GM12878 (cell line): ENCODE measurements around the gene FOSB. TPM values are rescaled to one million over a fixed set of nuclear protein-coding genes. Genes with fewer than 3 reads are reported as not detected.

Source experiments
- ATF7 ChIP-seq: fragments of 450-650 bp; IDR thresholded peaks from 2 replicates; pipeline ENCODE4 v1.6.1; 2016; ENCODE audit warnings: low read depth, mild to moderate bottlenecking
- CHD1 ChIP-seq: IDR thresholded peaks from 2 replicates; pipeline ENCODE4 v1.6.1; 2012; ENCODE audit warnings: low read depth, low read length, improper control_type of control experiment
- EP300 ChIP-seq, 2 experiments: fragments of 150-350 bp in 1 of 2; IDR thresholded peaks; 2 replicates each; pipeline ENCODE4 v1.6.1; 2011 to 2012; ENCODE audit warnings: low read depth in 2 of 2, low read length in 2 of 2, borderline replicate concordance in 1 of 2, improper control_type of control experiment in 1 of 2, inconsistent platforms in 1 of 2; ENCODE audit not compliant: control insufficient read depth in 1 of 2
- HDGF ChIP-seq: fragments of 450-650 bp; IDR thresholded peaks from 2 replicates; pipeline ENCODE4 v1.6.1; 2016; ENCODE audit warnings: antibody characterized with exemption
- NR2C1 ChIP-seq: fragments of 450-650 bp; IDR thresholded peaks from 2 replicates; pipeline ENCODE4 v1.6.1; 2017; ENCODE audit warnings: antibody characterized with exemption, mild to moderate bottlenecking, moderate library complexity
- NR2C2 ChIP-seq: IDR thresholded peaks from 2 replicates; pipeline ENCODE4 v1.6.1; 2011; ENCODE audit warnings: borderline replicate concordance, low read depth; ENCODE audit not compliant: control insufficient read depth, insufficient read length
- SIX5 ChIP-seq: IDR thresholded peaks from 2 replicates; pipeline ENCODE4 v1.6.1; 2011; ENCODE audit warnings: mild to moderate bottlenecking, low read depth, low read length, moderate library complexity; ENCODE audit not compliant: severe bottlenecking
- ZNF207 ChIP-seq: fragments of 450-650 bp; IDR thresholded peaks from 2 replicates; pipeline ENCODE4 v1.6.1; 2014; ENCODE audit warnings: antibody characterized with exemption, mild to moderate bottlenecking, borderline replicate concordance
- ZNF384 ChIP-seq: IDR thresholded peaks from 2 replicates; pipeline ENCODE4 v1.6.1; 2012; ENCODE audit warnings: low read depth, mild to moderate bottlenecking, low read length, improper control_type of control experiment, borderline replicate concordance
- polyA plus RNA-seq, 11 experiments: library from polyadenylated mRNA; depleted of rRNA in 4 of 11; unstranded in 6 of 11; stranded (reverse) in 5 of 11; fragments of >200 nt; fragmentation: Nextera tagmentation in 4 of 11; fragmentation: Illumina TruSeq in 1 of 11; extraction: Ambion mirVana in 4 of 11; extraction: Trizol in 1 of 11; gene quantifications; 1 replicate in 1 of 11; 2 replicates in 10 of 11; pipeline versions ENCODE4 v1.2.1 to v1.2.3, GENCODE V29; 2011 to 2016; ENCODE audit warnings: inconsistent platforms in 2 of 11, missing spikeins in 2 of 11, low read depth in 1 of 11
- total RNA-seq, 4 experiments: library from RNA; depleted of rRNA in 3 of 4; stranded (reverse); fragments of >200 nt in 3 of 4; fragmentation: Illumina TruSeq in 1 of 4; extraction: Trizol in 1 of 4; gene quantifications; 2 replicates each; pipeline versions ENCODE4 v1.2.1 to v1.2.3, GENCODE V29; 2013 to 2021
- TF ChIP-seq, protein P1 (sequence below): fragments of 450-650 bp; formaldehyde crosslinking; IDR thresholded peaks from 2 replicates; pipeline ENCODE4 v1.4.0; 2022; ENCODE audit warnings: mild to moderate bottlenecking, moderate library complexity
- TF ChIP-seq, protein P2 (sequence below): fragments of 450-650 bp; formaldehyde crosslinking; IDR thresholded peaks from 2 replicates; pipeline ENCODE4 v1.4.0; 2020; ENCODE audit warnings: mild to moderate bottlenecking, moderate library complexity
- TF ChIP-seq, protein P3 (sequence below): fragments of 450-650 bp; formaldehyde crosslinking; IDR thresholded peaks from 2 replicates; pipeline ENCODE4 v1.5.0; 2022; ENCODE audit warnings: mild to moderate bottlenecking, missing genetic modification characterization
- TF ChIP-seq, protein P4 (sequence below): IDR thresholded peaks from 2 replicates; pipeline ENCODE4 v1.6.1; 2012; ENCODE audit warnings: mild to moderate bottlenecking, low read depth, low read length

FOSB gene
- total and polyA plus RNA-seq, 10 of the 15 experiments (the other 5 are each of a cell fraction or from before 2014, with no cell fraction given), result 0.06 to 0.56 (median 0.26) TPM

DNA sequence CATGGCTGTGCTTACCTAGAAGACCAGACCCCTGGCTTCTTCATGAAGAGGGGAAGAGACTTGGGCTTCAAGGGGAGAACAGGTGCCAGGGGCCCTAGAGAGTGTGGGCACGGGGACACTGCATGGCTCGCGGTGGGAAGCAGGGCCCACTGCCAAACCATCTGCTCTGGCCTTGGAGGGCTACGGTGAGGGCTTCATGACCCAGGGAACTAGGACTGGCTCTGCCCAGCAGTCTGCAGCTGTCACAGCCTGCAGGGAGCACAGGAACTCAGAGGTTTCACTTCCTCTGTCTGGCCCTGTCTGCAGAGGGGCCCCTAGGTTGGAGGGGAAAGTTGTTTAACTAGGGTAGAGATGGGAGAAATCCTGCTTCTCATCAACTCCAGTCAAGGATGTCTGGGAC lies 48.4 kb upstream of the FOSB start (continued):
- TF ChIP-seq, protein P1, sequence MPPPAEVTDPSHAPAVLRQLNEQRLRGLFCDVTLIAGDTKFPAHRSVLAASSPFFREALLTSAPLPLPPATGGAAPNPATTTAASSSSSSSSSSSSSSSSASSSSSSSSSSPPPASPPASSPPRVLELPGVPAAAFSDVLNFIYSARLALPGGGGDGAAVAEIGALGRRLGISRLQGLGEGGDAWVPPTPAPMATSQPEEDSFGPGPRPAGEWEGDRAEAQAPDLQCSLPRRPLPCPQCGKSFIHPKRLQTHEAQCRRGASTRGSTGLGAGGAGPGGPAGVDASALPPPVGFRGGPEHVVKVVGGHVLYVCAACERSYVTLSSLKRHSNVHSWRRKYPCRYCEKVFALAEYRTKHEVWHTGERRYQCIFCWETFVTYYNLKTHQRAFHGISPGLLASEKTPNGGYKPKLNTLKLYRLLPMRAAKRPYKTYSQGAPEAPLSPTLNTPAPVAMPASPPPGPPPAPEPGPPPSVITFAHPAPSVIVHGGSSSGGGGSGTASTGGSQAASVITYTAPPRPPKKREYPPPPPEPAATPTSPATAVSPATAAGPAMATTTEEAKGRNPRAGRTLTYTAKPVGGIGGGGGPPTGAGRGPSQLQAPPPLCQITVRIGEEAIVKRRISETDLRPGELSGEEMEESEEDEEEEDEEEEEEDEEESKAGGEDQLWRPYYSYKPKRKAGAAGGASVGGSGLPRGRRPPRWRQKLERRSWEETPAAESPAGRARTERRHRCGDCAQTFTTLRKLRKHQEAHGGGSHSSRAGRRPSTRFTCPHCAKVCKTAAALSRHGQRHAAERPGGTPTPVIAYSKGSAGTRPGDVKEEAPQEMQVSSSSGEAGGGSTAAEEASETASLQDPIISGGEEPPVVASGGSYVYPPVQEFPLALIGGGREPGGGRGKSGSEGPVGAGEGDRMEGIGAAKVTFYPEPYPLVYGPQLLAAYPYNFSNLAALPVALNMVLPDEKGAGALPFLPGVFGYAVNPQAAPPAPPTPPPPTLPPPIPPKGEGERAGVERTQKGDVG (CRISPR knock-in tag), result no peak
- TF ChIP-seq HDGF (peak; percentile 79), SIX5 (no peak), ZNF384 (no peak), EP300 (IDR thresholded peaks at IDR 0.05; ENCODE audit: borderline replicate concordance in 1 of 2, control insufficient read depth in 1 of 2, low read depth in 2 of 2, low read length in 2 of 2) (peak; percentile 48 to 95; a peak in 3 of 4 replicates), NR2C1 (0 out of 2 replicates have a peak, but pooled peaks have one; percentile 53), NR2C2 (no peak), ATF7 (peak; percentile 21; the same call in 1 of the 2 replicates), ZNF207 (no peak; the same call in 1 of the 2 replicates), CHD1 (no peak)
- TF ChIP-seq, protein P2, sequence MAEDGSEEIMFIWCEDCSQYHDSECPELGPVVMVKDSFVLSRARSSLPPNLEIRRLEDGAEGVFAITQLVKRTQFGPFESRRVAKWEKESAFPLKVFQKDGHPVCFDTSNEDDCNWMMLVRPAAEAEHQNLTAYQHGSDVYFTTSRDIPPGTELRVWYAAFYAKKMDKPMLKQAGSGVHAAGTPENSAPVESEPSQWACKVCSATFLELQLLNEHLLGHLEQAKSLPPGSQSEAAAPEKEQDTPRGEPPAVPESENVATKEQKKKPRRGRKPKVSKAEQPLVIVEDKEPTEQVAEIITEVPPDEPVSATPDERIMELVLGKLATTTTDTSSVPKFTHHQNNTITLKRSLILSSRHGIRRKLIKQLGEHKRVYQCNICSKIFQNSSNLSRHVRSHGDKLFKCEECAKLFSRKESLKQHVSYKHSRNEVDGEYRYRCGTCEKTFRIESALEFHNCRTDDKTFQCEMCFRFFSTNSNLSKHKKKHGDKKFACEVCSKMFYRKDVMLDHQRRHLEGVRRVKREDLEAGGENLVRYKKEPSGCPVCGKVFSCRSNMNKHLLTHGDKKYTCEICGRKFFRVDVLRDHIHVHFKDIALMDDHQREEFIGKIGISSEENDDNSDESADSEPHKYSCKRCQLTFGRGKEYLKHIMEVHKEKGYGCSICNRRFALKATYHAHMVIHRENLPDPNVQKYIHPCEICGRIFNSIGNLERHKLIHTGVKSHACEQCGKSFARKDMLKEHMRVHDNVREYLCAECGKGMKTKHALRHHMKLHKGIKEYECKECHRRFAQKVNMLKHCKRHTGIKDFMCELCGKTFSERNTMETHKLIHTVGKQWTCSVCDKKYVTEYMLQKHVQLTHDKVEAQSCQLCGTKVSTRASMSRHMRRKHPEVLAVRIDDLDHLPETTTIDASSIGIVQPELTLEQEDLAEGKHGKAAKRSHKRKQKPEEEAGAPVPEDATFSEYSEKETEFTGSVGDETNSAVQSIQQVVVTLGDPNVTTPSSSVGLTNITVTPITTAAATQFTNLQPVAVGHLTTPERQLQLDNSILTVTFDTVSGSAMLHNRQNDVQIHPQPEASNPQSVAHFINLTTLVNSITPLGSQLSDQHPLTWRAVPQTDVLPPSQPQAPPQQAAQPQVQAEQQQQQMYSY, result no peak
- TF ChIP-seq, protein P3, sequence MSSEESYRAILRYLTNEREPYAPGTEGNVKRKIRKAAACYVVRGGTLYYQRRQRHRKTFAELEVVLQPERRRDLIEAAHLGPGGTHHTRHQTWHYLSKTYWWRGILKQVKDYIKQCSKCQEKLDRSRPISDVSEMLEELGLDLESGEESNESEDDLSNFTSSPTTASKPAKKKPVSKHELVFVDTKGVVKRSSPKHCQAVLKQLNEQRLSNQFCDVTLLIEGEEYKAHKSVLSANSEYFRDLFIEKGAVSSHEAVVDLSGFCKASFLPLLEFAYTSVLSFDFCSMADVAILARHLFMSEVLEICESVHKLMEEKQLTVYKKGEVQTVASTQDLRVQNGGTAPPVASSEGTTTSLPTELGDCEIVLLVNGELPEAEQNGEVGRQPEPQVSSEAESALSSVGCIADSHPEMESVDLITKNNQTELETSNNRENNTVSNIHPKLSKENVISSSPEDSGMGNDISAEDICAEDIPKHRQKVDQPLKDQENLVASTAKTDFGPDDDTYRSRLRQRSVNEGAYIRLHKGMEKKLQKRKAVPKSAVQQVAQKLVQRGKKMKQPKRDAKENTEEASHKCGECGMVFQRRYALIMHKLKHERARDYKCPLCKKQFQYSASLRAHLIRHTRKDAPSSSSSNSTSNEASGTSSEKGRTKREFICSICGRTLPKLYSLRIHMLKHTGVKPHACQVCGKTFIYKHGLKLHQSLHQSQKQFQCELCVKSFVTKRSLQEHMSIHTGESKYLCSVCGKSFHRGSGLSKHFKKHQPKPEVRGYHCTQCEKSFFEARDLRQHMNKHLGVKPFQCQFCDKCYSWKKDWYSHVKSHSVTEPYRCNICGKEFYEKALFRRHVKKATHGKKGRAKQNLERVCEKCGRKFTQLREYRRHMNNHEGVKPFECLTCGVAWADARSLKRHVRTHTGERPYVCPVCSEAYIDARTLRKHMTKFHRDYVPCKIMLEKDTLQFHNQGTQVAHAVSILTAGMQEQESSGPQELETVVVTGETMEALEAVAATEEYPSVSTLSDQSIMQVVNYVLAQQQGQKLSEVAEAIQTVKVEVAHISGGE (CRISPR knock-in tag), result no peak
- TF ChIP-seq, protein P4, sequence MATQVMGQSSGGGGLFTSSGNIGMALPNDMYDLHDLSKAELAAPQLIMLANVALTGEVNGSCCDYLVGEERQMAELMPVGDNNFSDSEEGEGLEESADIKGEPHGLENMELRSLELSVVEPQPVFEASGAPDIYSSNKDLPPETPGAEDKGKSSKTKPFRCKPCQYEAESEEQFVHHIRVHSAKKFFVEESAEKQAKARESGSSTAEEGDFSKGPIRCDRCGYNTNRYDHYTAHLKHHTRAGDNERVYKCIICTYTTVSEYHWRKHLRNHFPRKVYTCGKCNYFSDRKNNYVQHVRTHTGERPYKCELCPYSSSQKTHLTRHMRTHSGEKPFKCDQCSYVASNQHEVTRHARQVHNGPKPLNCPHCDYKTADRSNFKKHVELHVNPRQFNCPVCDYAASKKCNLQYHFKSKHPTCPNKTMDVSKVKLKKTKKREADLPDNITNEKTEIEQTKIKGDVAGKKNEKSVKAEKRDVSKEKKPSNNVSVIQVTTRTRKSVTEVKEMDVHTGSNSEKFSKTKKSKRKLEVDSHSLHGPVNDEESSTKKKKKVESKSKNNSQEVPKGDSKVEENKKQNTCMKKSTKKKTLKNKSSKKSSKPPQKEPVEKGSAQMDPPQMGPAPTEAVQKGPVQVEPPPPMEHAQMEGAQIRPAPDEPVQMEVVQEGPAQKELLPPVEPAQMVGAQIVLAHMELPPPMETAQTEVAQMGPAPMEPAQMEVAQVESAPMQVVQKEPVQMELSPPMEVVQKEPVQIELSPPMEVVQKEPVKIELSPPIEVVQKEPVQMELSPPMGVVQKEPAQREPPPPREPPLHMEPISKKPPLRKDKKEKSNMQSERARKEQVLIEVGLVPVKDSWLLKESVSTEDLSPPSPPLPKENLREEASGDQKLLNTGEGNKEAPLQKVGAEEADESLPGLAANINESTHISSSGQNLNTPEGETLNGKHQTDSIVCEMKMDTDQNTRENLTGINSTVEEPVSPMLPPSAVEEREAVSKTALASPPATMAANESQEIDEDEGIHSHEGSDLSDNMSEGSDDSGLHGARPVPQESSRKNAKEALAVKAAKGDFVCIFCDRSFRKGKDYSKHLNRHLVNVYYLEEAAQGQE, result no peak
